ENCODE results near the gene OPHN1. TPM values are rescaled to one million over a fixed set of nuclear protein-coding genes. Genes with fewer than 3 reads are reported as not detected.
A peak's percentile ranks its signal among the peaks of the same experiment; 100 is the strongest.

OPHN1 gene
- total RNA-seq, 1 donor = 6.9 TPM

DNA sequence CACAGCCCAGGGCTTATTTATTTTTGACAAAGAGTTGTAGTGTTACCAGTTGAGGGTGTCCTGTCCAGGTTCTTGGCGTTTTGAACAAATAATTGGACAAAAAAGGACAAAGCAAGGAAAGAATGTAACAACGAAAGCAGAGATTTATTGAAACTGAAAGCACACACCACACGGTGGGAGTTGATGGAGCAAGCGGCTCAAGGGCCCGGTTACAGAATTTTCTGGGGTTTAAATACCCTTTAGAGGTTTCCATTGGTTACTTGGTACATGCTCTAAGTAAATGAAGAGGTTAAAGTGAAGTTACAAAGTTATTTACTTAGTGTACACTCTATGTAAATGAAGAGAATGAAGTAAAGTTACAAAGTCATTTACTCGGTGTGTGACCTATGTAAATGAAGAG, 27.8 kb upstream of the OPHN1 start:
- TF ChIP-seq CTCF (IDR thresholded peaks at IDR 0.05; ENCODE audit: extremely low read depth, low read depth, low read length) = no peak
- H3K27me3 ChIP-seq (ENCODE audit: insufficient read depth, low read length) = no peaks in the 10 kb centered on the region
- H4K20me1 ChIP-seq (ENCODE audit: insufficient read depth, low read length) = no peaks in the 10 kb centered on the region
- no peak overlapping the region for H3K4me3 ChIP-seq (ENCODE audit: insufficient read depth, low read length)
- H3K79me2 ChIP-seq (ENCODE audit: insufficient read depth, low read length) = no peaks in the 10 kb centered on the region
- no peak overlapping the region for H3K27ac ChIP-seq (ENCODE audit: low read depth, low read length)
- H3K36me3 ChIP-seq (ENCODE audit: insufficient read depth, low read length) = no peaks in the 10 kb centered on the region
- peaks cover 3% of the 10 kb centered on the region for H3K4me1 ChIP-seq (ENCODE audit: insufficient read depth, low read length)
- no peak for DNase-seq (ENCODE audit: insufficient read length, low spot score, missing footprints)
- peak overlapping the region; percentile 28 for H2AFZ ChIP-seq (ENCODE audit: low read length)
- no peak overlapping the region for H3K4me2 ChIP-seq (ENCODE audit: insufficient read depth, low read length)
- H3K9me3 ChIP-seq (ENCODE audit: low read depth, low read length) = no peaks in the 10 kb centered on the region

DNA sequence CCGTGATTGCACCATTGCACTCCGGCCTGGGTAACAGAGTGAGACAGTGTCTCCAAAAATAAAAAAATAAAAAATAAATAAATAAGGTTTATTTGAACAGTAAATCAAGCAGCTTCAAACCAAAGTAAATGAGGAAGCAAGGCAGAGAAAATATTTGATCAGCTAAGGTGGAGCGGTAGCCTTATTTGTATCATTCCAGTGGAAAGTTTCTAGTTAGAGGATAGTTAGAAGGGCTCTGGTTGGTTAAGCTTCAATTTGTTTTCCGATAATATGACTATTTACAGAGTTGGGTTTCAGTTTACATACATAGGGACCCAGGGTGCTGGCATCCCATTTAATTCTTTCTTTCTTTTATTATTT, 21.8 kb upstream of the OPHN1 start:
- no peak overlapping the region for H3K4me3 ChIP-seq (ENCODE audit: insufficient read depth, low read length)

DNA sequence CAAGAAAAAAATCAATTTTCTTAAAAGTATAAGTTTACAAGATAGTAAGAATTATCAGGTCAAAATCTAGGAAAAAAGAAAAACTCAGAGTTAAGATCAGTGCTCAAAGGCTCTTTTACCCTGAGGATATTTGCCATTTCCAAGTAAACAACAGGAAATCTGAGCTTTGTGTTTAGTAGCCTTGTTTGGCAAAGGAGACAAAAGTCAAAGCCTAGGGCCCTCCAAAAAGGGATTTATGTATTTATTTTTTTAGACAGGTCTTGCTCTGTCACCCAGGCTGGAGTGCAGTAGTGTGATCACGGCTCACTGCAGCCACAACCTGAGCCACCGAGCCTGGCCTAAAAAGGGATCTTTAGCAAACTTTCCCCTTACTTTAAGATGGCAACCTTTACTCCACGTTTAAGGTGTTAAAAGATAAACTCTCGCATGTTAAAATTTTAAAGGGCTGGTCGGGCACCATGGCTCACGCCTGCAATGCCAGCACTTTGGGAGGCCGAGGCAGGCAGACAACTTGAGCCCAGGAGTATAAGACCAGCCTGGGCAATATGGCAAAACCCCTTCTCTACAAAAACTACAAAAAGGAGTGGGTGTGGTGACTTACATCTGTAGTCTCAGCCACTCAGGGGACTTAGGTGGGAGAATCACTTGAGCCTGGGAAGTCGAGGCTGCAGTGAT, 21.3 kb upstream of the OPHN1 start:
- TF ChIP-seq CTCF (IDR thresholded peaks at IDR 0.05; ENCODE audit: extremely low read depth, low read depth, low read length) = no peak
- DNase-seq (ENCODE audit: insufficient read length, low spot score, missing footprints) = no peak
- Histone ChIP-seq H3K4me1 (ENCODE audit: insufficient read depth, low read length) (no peaks in the 10 kb centered on the region), H3K27ac (ENCODE audit: low read depth, low read length) (no peak overlapping the region), H3K4me2 (ENCODE audit: insufficient read depth, low read length) (no peak overlapping the region), H3K4me3 (ENCODE audit: insufficient read depth, low read length) (no peak overlapping the region), H3K36me3 (ENCODE audit: insufficient read depth, low read length) (no peaks in the 10 kb centered on the region), H3K27me3 (ENCODE audit: insufficient read depth, low read length) (no peaks in the 10 kb centered on the region), H2AFZ (ENCODE audit: low read length) (no peak overlapping the region), H3K79me2 (ENCODE audit: insufficient read depth, low read length) (no peaks in the 10 kb centered on the region), H4K20me1 (ENCODE audit: insufficient read depth, low read length) (no peaks in the 10 kb centered on the region), H3K9me3 (ENCODE audit: low read depth, low read length) (no peaks in the 10 kb centered on the region)

More for the DNA sequence above, 21.8 kb upstream of the OPHN1 start:
- Histone ChIP-seq H3K4me1 (ENCODE audit: insufficient read depth, low read length) (no peaks in the 10 kb centered on the region), H2AFZ (ENCODE audit: low read length) (no peak overlapping the region), H3K9me3 (ENCODE audit: low read depth, low read length) (no peaks in the 10 kb centered on the region), H3K27ac (ENCODE audit: low read depth, low read length) (no peak overlapping the region), H3K27me3 (ENCODE audit: insufficient read depth, low read length) (no peaks in the 10 kb centered on the region), H3K36me3 (ENCODE audit: insufficient read depth, low read length) (no peaks in the 10 kb centered on the region), H3K4me2 (ENCODE audit: insufficient read depth, low read length) (no peak overlapping the region), H4K20me1 (ENCODE audit: insufficient read depth, low read length) (no peaks in the 10 kb centered on the region), H3K79me2 (ENCODE audit: insufficient read depth, low read length) (no peaks in the 10 kb centered on the region)
- DNase-seq (ENCODE audit: insufficient read length, low spot score, missing footprints) = no peak
- TF ChIP-seq CTCF (IDR thresholded peaks at IDR 0.05; ENCODE audit: extremely low read depth, low read depth, low read length) = no peak

DNA sequence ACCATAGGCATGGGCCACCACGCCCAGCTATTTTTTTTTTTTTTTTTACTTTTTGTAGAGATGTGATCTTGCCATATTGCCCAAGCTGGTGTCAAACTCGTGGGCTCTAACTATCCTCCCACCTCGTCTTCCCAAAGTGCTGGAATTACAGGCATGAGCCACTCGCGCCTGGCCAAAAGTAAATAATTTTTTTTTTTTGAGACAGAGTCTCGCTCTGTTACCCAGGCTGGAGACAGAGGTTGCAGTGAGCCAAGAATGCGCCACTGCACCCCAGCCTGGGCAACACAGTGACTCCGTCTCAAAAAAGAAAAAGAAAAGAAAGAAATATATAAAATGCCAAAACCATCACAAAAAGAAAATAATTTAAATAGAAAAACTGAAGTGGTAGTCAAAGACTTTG, 18.4 kb upstream of the OPHN1 start:
- Histone ChIP-seq H2AFZ (ENCODE audit: low read length) (no peak overlapping the region), H3K27me3 (ENCODE audit: insufficient read depth, low read length) (no peaks in the 10 kb centered on the region), H3K4me2 (ENCODE audit: insufficient read depth, low read length) (no peak overlapping the region), H3K9me3 (ENCODE audit: low read depth, low read length) (no peaks in the 10 kb centered on the region), H3K27ac (ENCODE audit: low read depth, low read length) (no peak overlapping the region), H3K4me3 (ENCODE audit: insufficient read depth, low read length) (no peak overlapping the region), H3K36me3 (ENCODE audit: insufficient read depth, low read length) (no peaks in the 10 kb centered on the region), H3K79me2 (ENCODE audit: insufficient read depth, low read length) (no peaks in the 10 kb centered on the region), H4K20me1 (ENCODE audit: insufficient read depth, low read length) (no peaks in the 10 kb centered on the region), H3K4me1 (ENCODE audit: insufficient read depth, low read length) (no peaks in the 10 kb centered on the region)
- TF ChIP-seq CTCF (IDR thresholded peaks at IDR 0.05; ENCODE audit: extremely low read depth, low read depth, low read length) = no peak
- DNase-seq (ENCODE audit: insufficient read length, low spot score, missing footprints) = no peak
